Measurements from ENCODE around the gene C10orf67.

The C10orf67 gene

DNA sequence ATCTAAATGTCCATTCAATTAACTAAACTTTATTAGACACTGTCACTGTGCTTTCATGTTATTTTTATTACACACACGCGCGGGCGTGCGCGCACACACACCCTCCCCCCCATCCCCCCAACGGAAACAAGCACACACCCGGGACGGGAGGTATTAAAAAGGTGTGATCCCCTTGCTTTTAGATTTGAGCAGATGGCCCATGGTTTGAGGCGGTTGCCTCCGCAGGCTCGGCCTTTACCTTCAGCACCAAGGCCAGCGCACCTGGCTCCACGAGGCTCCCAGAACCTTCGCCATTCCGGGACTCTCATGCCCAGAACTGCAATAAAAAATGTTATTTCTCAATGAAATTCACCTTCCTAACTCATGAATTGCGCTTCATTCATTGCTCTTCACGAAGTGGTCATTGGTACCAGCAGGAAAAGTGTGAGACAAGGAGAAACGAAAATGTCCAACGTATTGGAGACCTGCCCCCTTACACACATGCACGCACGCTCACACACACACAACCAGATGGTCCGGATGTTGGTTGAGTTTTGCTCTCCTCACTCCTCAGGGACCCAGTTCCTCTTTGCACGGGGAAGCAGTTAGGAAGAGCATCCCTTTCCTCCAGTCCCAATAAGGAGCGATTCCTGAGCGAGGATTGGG, 173.2 kb downstream of the C10orf67 start:
- no peak for DNase-seq (ENCODE audit: low read depth)

DNA sequence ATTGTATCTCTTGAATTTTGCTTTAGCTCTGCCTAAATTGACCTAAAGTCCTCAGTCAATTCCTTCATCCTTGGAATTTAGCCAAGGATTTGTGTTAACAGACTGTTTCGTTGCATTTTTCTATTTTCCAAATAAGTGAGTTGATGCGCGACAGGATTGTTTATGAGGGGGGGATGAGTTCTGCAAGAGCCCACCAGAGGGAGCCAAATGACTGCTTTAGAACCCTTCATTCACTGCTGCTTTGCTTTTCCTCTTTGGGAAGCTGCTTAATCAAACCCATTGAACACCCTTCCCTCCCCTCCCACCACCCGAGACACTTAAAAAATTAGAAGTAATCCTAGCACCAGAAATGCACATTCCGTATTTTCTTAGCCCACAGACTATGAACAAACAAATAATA, 186.2 kb downstream of the C10orf67 start:
- DNase-seq (ENCODE audit: low read depth), result peak; percentile 1

DNA sequence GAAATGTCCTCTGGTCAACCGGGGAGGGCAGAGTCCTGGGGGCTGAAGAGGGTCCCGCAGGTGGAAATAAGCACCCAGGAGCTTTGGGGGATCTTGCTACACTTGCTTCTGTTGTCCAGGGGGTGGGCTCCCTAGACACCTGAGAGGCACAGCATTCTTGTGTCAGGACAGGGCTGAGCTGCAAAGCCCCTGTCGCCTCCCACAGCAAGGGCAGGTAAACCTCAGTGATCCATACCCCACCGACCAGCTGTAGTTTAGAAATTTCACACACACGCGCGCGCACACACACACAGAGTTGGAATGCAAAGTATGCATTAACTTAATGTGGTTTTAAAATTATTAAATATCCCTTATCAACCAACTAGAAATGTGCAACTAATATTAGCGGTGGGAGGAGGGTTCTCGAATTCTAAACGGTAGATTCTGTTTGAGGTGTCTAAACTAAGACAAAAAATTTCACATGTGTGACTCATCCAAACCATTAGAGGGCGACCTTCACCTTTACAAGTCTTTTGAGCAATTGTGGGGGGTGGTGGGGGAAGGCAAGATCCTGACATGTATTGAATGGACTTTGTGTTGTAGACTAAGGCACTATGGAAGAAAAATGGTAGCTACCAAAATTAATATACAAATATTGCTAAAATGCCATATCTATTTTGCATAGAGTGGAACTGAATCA, 186.8 kb downstream of the C10orf67 start:
- no peak for DNase-seq (ENCODE audit: low read depth)

- DNase-seq (ENCODE audit: low read depth), result no peak
These were observed 187.3 kb downstream of the C10orf67 start for GRCh38 chr10:23157239-23157681.

- DNase-seq (ENCODE audit: low read depth), result no peak
These were observed 188.0 kb downstream of the C10orf67 start for GRCh38 chr10:23156447-23157150.

DNA sequence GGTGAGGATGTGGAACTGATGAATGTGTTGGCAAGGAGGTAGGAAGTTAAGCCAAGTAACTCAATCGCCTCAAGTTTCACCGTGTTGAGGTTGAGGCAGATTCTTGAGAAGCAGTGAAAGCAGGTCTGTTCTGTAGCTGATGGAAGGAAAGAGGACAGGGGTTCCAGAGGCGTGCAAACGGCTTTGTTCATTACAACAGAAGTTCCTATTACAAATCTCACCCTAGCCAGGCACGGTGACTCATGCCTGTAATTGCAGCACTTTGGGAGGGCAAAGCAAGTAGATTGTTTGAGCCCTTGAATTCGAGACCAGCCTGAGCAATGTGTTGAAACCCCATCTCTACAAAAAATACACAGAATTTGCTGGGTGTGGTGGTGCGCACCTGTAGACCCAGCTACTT, 189.4 kb downstream of the C10orf67 start:
- no peak for DNase-seq (ENCODE audit: low read depth)
